Endothelial cell of umbilical vein (primary cell): ENCODE measurements around the gene OAF.

Source experiments
- EZH2 ChIP-seq: IDR thresholded peaks from 2 replicates; pipeline ENCODE4 v1.6.1; 2012; ENCODE audit warnings: borderline replicate concordance, low read depth, mild to moderate bottlenecking, moderate library complexity, low read length, inconsistent platforms; ENCODE audit not compliant: severe bottlenecking
- MYC ChIP-seq: IDR thresholded peaks from one replicate; pipeline ENCODE4 v1.6.1; 2011; ENCODE audit warnings: mild to moderate bottlenecking, low read depth, low read length
- POLR2A ChIP-seq: IDR thresholded peaks from 2 replicates; pipeline ENCODE4 v1.6.1; 2012; ENCODE audit warnings: low read depth, mild to moderate bottlenecking, control low read depth, low read length
- POLR2AphosphoS5 ChIP-seq: IDR thresholded peaks from 2 replicates; pipeline ENCODE4 v1.6.1; 2012; ENCODE audit warnings: low read depth, mild to moderate bottlenecking, control low read depth, low read length, moderate library complexity; ENCODE audit not compliant: insufficient read depth
- TF ChIP-seq, protein P1 (sequence below), 2 donors: IDR thresholded peaks; 1 replicate in 1 of 2; 2 replicates in 1 of 2; pipeline ENCODE4 v1.5.1; 2011; ENCODE audit warnings: low read length in 2 of 2, mild to moderate bottlenecking in 2 of 2, moderate library complexity in 2 of 2, control low read depth in 1 of 2, inconsistent platforms in 1 of 2, low read depth in 1 of 2; ENCODE audit not compliant: insufficient read depth in 1 of 2; ENCODE audit errors: extremely low read depth in 1 of 2

DNA sequence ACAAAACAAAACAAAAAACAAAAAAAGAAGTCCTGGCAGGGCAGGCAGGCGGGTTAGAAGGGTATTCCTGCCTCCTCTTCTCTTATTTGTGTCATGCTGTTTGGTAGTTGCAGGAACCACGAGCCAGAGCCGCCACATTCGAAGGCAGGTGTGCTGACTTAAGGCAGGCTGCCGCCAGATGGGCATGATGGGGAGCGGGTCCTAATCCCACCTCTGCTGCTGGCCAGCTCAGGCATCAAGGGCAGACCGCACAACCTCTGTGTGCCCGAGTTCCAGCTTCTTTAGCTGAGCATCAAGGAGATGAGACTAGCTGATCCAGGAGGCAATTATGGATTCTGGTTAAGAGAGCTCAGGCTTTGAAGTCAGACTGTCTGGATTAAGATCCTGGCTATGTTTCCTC lies 12.1 kb downstream of the OAF start:
- TF ChIP-seq, protein P1, sequence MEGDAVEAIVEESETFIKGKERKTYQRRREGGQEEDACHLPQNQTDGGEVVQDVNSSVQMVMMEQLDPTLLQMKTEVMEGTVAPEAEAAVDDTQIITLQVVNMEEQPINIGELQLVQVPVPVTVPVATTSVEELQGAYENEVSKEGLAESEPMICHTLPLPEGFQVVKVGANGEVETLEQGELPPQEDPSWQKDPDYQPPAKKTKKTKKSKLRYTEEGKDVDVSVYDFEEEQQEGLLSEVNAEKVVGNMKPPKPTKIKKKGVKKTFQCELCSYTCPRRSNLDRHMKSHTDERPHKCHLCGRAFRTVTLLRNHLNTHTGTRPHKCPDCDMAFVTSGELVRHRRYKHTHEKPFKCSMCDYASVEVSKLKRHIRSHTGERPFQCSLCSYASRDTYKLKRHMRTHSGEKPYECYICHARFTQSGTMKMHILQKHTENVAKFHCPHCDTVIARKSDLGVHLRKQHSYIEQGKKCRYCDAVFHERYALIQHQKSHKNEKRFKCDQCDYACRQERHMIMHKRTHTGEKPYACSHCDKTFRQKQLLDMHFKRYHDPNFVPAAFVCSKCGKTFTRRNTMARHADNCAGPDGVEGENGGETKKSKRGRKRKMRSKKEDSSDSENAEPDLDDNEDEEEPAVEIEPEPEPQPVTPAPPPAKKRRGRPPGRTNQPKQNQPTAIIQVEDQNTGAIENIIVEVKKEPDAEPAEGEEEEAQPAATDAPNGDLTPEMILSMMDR (IDR thresholded peaks at IDR 0.05; ENCODE audit: extremely low read depth in 1 of 2, insufficient read depth in 1 of 2, low read depth in 1 of 2, low read length in 2 of 2): no peak
- TF ChIP-seq POLR2A (no peak), EZH2 (no peak), POLR2AphosphoS5 (no peak), MYC (no peak)
